Measurements from ENCODE around the gene CRYBG3.

CRYBG3 gene

DNA sequence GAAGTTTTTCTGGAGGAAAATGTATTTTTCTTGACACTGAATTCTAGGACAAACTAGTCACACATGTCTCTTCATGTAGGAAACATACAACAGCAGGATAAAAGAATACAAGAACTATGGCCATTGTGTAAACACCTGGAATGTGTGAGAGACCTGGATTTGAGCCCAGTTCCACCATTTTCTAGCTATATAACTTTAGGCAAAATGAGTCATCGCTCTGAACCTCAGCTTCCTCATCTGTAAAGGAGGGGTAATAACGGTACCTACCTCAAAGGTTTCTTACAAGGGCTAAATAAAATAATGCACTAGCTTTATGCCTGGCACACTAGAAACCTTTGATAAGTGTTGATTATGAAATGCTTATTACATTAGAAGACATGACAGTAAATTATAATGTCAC, 92.6 kb downstream of the CRYBG3 start:
- no peak for TF ChIP-seq FOXP2 (optimal IDR thresholded peaks at IDR 0.05; ENCODE audit: control extremely low read depth, extremely low read length, insufficient read depth)
- no peaks in the 10 kb centered on the region for H3K36me3 ChIP-seq (ENCODE audit: insufficient read depth, low read length)
- no peaks in the 10 kb centered on the region for H3K9me3 ChIP-seq (ENCODE audit: low read depth, low read length)
- H3K27ac ChIP-seq: no peak overlapping the region
- no peak overlapping the region for H3K4me3 ChIP-seq
- DNase-seq (ENCODE audit: low read depth, low spot score): no peak
- no peak overlapping the region for H3K9ac ChIP-seq (ENCODE audit: insufficient read length)

DNA sequence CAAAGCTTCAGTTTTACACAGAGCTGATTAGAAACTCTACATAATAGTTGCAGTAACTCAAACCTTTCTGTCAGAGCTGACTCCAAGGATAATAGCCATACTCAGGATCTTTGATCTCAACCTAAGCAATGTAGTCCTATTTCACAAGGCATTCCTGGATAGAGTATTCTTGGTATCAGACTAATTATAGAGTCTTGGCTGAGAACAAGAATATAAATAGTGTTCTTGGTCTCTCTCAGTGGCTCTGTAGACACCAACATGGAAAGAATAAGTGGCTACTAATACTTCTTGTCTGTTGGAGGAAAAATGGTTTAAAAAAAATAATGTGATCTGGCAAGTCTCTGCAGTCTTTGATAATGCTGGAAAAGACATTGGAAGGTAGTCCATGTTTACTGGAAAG, 94.8 kb downstream of the CRYBG3 start:
- H3K4me3 ChIP-seq: no peak overlapping the region
- H3K9me3 ChIP-seq (ENCODE audit: low read depth, low read length): no peaks in the 10 kb centered on the region
- TF ChIP-seq FOXP2 (optimal IDR thresholded peaks at IDR 0.05; ENCODE audit: control extremely low read depth, extremely low read length, insufficient read depth) (no peak), EZH2 (IDR thresholded peaks at IDR 0.05) (no peak), POLR2AphosphoS5 (IDR thresholded peaks at IDR 0.05; ENCODE audit: borderline replicate concordance, low read depth, low read length) (no peak)
- no peak overlapping the region for H3K9ac ChIP-seq (ENCODE audit: insufficient read length)
- DNase-seq (ENCODE audit: low read depth, low spot score): no peak
- no peak overlapping the region for H3K27ac ChIP-seq
- H3K36me3 ChIP-seq (ENCODE audit: insufficient read depth, low read length): no peaks in the 10 kb centered on the region

DNA sequence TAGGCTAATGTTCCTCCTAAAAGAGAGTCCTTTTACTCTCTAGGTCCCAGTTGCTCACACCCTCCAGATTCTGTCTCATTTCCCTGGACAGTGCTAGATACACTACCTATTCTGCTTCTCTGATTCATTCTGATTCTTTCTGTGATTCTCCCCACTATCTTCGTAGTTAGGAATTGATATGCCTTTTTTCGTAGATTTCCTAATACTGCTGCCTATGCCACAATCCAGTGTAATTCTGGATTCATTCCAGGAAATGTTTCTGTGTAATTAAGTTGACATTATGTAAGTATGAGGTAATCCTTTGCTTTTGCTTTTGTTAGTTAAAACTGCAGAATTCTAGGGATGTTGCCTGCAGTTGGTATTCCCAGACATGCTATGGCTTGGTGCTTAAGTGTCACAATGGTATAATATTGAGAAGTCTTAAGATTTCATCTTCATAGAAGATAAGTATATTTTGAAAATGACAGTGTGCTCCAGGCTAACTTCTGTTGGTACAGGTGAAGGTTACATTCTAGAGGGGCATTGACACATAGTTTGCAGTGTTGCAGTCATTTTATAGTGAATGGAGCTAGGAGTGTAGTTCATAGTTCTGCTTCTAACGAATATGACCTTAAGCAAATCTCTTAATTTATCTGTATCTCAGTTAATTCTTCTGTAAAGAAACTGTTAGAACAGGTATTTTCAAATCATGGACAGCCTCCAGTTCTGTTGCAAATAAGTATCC, 96.2 kb downstream of the CRYBG3 start:
- no peak overlapping the region for H3K27ac ChIP-seq
- no peaks in the 10 kb centered on the region for H3K9me3 ChIP-seq (ENCODE audit: low read depth, low read length)
- H3K4me3 ChIP-seq: no peak overlapping the region
- TF ChIP-seq FOXP2 (optimal IDR thresholded peaks at IDR 0.05; ENCODE audit: control extremely low read depth, extremely low read length, insufficient read depth) (no peak), POLR2AphosphoS5 (IDR thresholded peaks at IDR 0.05; ENCODE audit: borderline replicate concordance, low read depth, low read length) (no peak), EZH2 (IDR thresholded peaks at IDR 0.05) (no peak)
- H3K36me3 ChIP-seq (ENCODE audit: insufficient read depth, low read length): no peaks in the 10 kb centered on the region
- DNase-seq (ENCODE audit: low read depth, low spot score): no peak
- H3K9ac ChIP-seq (ENCODE audit: insufficient read length): no peak overlapping the region

DNA sequence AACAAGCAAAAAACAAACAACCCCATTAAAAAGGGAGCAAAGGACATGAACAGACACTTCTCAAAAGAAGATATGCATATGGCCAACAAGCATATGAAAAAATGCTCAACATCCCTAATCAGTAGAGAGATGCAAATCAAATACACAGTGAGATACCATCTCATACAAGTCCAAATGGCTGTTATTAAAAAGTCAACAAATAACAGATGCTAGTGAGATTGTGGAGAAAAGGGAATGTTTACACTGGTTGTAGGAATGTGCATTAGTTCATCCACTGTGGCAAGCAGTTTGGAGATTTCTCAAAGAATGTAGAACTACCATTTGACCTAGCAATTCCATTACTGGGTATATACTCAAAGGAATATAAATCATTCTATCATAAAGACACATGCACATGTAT, 105.9 kb downstream of the CRYBG3 start:
- H3K9ac ChIP-seq (ENCODE audit: insufficient read length): no peak overlapping the region
- TF ChIP-seq EZH2 (IDR thresholded peaks at IDR 0.05) (no peak), FOXP2 (optimal IDR thresholded peaks at IDR 0.05; ENCODE audit: control extremely low read depth, extremely low read length, insufficient read depth) (no peak), POLR2AphosphoS5 (IDR thresholded peaks at IDR 0.05; ENCODE audit: borderline replicate concordance, low read depth, low read length) (no peak)
- no peak for DNase-seq (ENCODE audit: low read depth, low spot score)
- H3K27ac ChIP-seq: no peak overlapping the region
- H3K36me3 ChIP-seq (ENCODE audit: insufficient read depth, low read length): no peaks in the 10 kb centered on the region
- no peaks in the 10 kb centered on the region for H3K9me3 ChIP-seq (ENCODE audit: low read depth, low read length)
- no peak overlapping the region for H3K4me3 ChIP-seq

DNA sequence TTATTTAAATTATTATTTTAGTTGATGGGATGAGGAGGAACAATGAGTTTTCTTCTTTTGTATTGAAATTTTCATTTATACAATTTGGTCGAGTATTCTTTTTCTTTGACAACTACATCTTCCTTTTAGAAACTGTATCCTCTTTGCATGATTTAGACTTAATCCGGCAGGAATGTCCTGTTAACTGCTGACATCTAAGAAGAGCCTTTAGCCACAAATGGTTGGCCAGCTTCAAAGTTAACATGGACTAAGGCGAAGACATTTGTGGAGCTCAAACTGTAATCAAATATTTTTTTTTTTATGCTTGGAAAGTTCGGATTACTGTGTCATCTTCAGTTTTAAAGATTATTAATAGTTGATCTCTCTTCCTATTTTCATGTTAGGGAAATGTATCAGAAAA, 107.2 kb downstream of the CRYBG3 start:
- H3K4me3 ChIP-seq: no peak overlapping the region
- no peak overlapping the region for H3K27ac ChIP-seq
- DNase-seq (ENCODE audit: low read depth, low spot score): no peak
- no peaks in the 10 kb centered on the region for H3K9me3 ChIP-seq (ENCODE audit: low read depth, low read length)
- no peak for TF ChIP-seq POLR2AphosphoS5 (IDR thresholded peaks at IDR 0.05; ENCODE audit: borderline replicate concordance, low read depth, low read length)
- no peak for TF ChIP-seq FOXP2 (optimal IDR thresholded peaks at IDR 0.05; ENCODE audit: control extremely low read depth, extremely low read length, insufficient read depth)
- no peak for TF ChIP-seq EZH2 (IDR thresholded peaks at IDR 0.05)
- no peak overlapping the region for H3K9ac ChIP-seq (ENCODE audit: insufficient read length)
- H3K36me3 ChIP-seq (ENCODE audit: insufficient read depth, low read length): no peaks in the 10 kb centered on the region

DNA sequence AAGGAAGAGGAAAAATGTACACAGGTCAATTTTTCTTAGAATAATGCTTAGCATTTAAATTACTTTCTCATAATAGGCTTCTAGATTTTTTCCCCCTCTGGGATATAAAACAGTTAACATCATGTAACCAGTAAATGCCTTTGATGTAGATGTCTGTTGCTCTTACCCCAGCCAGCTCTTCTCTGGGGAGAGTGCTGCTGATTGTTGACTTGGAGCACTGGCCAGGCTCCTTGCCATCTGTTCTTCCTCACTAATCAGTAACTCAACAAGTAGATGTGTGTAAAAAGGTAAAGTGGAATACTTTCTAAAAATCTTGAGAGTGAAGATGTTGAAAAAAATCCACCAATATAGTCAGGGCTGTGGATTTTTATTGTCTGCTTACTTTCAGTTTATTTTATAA, 108.2 kb downstream of the CRYBG3 start:
- DNase-seq (ENCODE audit: low read depth, low spot score): no peak
- Histone ChIP-seq H3K9ac (ENCODE audit: insufficient read length) (no peak overlapping the region), H3K9me3 (ENCODE audit: low read depth, low read length) (no peaks in the 10 kb centered on the region), H3K4me3 (no peak overlapping the region), H3K27ac (no peak overlapping the region), H3K36me3 (ENCODE audit: insufficient read depth, low read length) (no peaks in the 10 kb centered on the region)
- TF ChIP-seq FOXP2 (optimal IDR thresholded peaks at IDR 0.05; ENCODE audit: control extremely low read depth, extremely low read length, insufficient read depth) (no peak), EZH2 (IDR thresholded peaks at IDR 0.05) (no peak), POLR2AphosphoS5 (IDR thresholded peaks at IDR 0.05; ENCODE audit: borderline replicate concordance, low read depth, low read length) (no peak)

DNA sequence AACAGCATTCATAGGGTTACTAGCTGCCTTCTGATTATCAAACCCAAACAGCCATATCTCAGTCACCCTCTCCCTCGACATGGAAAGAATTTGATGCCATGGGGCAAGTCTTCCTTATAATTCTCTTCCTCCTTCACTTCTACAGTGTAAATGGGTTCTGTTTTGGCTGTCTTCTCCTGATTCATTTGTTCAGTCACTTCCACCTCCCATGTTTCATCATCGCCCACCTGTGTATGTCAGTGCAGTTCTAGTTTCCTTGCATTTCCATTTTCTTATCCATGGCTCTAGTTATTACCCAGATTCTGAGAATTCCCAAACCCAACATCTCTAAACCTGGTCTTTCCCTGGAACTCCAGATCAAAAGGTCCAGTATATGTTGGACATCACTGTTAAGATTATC, 109.4 kb downstream of the CRYBG3 start:
- no peak for DNase-seq (ENCODE audit: low read depth, low spot score)
- no peaks in the 10 kb centered on the region for H3K9me3 ChIP-seq (ENCODE audit: low read depth, low read length)
- no peak overlapping the region for H3K27ac ChIP-seq
- no peaks in the 10 kb centered on the region for H3K36me3 ChIP-seq (ENCODE audit: insufficient read depth, low read length)
- H3K9ac ChIP-seq (ENCODE audit: insufficient read length): no peak overlapping the region
- TF ChIP-seq EZH2 (IDR thresholded peaks at IDR 0.05) (no peak), FOXP2 (optimal IDR thresholded peaks at IDR 0.05; ENCODE audit: control extremely low read depth, extremely low read length, insufficient read depth) (no peak), POLR2AphosphoS5 (IDR thresholded peaks at IDR 0.05; ENCODE audit: borderline replicate concordance, low read depth, low read length) (no peak)
- no peak overlapping the region for H3K4me3 ChIP-seq

DNA sequence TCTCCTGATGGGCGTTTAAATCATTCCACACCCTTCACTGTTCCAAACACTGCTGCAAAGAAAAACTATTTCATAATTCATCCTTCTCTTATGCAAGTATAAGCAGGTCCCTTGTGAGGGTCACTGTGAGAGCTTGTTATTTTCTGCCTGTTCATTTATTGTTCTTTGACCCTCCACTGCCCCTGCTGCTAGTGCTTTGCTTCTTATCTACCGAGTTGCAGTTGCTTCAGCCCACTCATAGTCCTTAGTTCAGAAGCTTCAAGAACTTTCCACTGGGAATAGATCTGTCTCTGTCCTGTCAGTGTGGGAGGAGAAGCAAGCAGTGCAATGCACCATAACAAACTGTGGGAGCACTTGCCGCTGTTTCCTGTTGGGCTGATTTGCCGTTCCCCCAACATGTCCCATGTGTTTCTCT, 110.6 kb downstream of the CRYBG3 start:
- H3K4me3 ChIP-seq: no peak overlapping the region
- H3K36me3 ChIP-seq (ENCODE audit: insufficient read depth, low read length): no peaks in the 10 kb centered on the region
- H3K27ac ChIP-seq: no peak overlapping the region
- no peaks in the 10 kb centered on the region for H3K9me3 ChIP-seq (ENCODE audit: low read depth, low read length)
- no peak overlapping the region for H3K9ac ChIP-seq (ENCODE audit: insufficient read length)
- DNase-seq (ENCODE audit: low read depth, low spot score): no peak
- TF ChIP-seq FOXP2 (optimal IDR thresholded peaks at IDR 0.05; ENCODE audit: control extremely low read depth, extremely low read length, insufficient read depth): no peak
- TF ChIP-seq POLR2AphosphoS5 (IDR thresholded peaks at IDR 0.05; ENCODE audit: borderline replicate concordance, low read depth, low read length): no peak
- TF ChIP-seq EZH2 (IDR thresholded peaks at IDR 0.05): no peak
